Stimulated activated effector memory CD8-positive, alpha-beta T cell treated with anti-CD3 and anti-CD28 coated beads, Interleukin-12 subunit alpha, Interleukin-12 subunit beta, amount 100 ng/mL, for 72 hours (primary cell): Measurements from ENCODE around the gene LRCH3.
A peak's percentile ranks its signal among the peaks of the same experiment; 100 is the strongest.
"Not testable (repeated sequence)": the region's sequence is repeated elsewhere in the genome, so short reads cannot be mapped to it uniquely, and the experiment has no call there.

Experiments
- ATAC-seq: fragments of 150-1000 bp; cut with Tn5 transposase; 2 replicates; pipeline ENCODE4 v1.10.0; 2021
- DNase-seq, 2 donors: peaks; one replicate each; pipeline ENCODE4 v3.0.0; 2021 to 2022; ENCODE audit warnings: low spot score in 2 of 2
- H3K27ac Mint-ChIP-seq: one replicate; pipeline ENCODE4 v1.8.0; 2022; ENCODE audit warnings: mild to moderate bottlenecking, mixed read lengths
- H3K36me3 Mint-ChIP-seq: one replicate; pipeline ENCODE4 v1.8.0; 2022; ENCODE audit warnings: mild to moderate bottlenecking, mixed read lengths
- H3K4me1 Mint-ChIP-seq: one replicate; pipeline ENCODE4 v1.8.0; 2022; ENCODE audit warnings: mixed read lengths
- H3K4me3 Mint-ChIP-seq: one replicate; pipeline ENCODE4 v1.8.0; 2022; ENCODE audit warnings: mild to moderate bottlenecking, mixed read lengths
- H3K9me3 Mint-ChIP-seq: one replicate; pipeline ENCODE4 v1.8.0; 2022; ENCODE audit warnings: mixed read lengths

LRCH3 gene

DNA sequence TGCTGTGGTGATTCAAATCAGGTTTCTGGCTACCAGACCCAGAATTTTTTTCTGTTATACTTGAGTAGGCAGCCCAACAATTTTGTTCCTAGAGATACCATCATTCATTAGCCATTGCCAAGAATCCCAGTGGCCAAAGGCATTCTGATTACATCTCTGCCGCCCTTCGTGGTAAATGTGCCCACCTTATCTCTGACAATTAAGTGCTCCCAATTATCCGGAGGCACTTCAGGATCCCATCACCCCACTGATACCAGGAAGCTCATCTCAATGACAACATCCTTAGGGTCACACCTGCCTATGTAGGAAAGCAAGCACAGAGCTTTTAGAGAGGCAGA lies 115.8 kb downstream of the LRCH3 start:
- peak overlapping the region; percentile 79 for H3K4me3 Mint-ChIP-seq
- DNase-seq (no peak), ATAC-seq (no peak)
- peaks cover 82% of the 10 kb centered on the region for H3K36me3 Mint-ChIP-seq
- H3K27ac Mint-ChIP-seq = peak overlapping the region; percentile 97
- H3K4me1 Mint-ChIP-seq = peaks cover 43% of the 10 kb centered on the region
- no peaks in the 10 kb centered on the region for H3K9me3 Mint-ChIP-seq

DNA sequence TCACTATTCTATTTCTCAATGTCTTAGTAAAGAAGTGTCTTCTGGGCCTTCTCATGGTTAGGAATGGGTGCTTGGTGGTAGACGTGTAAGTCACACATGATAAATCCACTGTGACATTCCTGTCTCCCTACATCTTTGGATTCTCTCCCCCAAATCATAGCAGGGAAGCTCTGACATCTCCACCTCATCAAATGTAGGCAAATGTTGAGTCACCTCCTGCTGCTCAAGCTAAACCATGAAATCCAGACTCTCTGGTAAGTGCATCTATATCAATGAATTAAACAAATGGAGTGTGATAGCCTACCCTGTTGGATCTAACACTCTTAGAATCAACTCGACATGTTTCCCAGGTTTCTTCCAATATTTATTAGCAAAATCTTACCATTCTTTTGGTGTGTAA lies 116.1 kb downstream of the LRCH3 start:
- H3K9me3 Mint-ChIP-seq = no peaks in the 10 kb centered on the region
- peaks cover 39% of the 10 kb centered on the region for H3K4me1 Mint-ChIP-seq
- H3K36me3 Mint-ChIP-seq = peaks cover 78% of the 10 kb centered on the region
- peak overlapping the region; percentile 79 for H3K4me3 Mint-ChIP-seq
- no peak for ATAC-seq
- DNase-seq = no peak
- peak overlapping the region; percentile 97 for H3K27ac Mint-ChIP-seq

DNA sequence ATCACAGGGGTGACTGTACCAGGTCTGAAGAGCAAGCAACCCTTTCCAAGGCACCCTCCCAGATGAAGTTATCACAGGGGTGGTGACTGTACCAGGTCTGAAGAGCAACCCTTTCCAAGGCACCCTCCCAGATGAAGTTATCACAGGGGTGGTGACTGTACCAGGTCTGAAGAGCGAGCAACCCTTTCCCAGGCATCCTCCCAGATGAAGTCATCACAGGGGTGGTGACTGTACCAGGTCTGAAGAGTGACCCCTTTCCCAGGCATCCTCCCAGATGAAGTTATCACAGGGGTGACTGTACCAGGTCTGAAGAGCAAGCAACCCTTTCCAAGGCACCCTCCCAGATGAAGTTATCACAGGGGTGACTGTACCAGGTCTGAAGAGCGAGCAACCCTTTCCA lies 117.5 kb downstream of the LRCH3 start:
- Mint-ChIP-seq H3K27ac (peak overlapping the region; percentile 26), H3K4me3 (peak overlapping the region; percentile 79), H3K4me1 (peaks cover 47% of the 10 kb centered on the region), H3K36me3 (peaks cover 71% of the 10 kb centered on the region)
- ATAC-seq, H3K9me3 Mint-ChIP-seq, DNase-seq: not testable (repeated sequence)

DNA sequence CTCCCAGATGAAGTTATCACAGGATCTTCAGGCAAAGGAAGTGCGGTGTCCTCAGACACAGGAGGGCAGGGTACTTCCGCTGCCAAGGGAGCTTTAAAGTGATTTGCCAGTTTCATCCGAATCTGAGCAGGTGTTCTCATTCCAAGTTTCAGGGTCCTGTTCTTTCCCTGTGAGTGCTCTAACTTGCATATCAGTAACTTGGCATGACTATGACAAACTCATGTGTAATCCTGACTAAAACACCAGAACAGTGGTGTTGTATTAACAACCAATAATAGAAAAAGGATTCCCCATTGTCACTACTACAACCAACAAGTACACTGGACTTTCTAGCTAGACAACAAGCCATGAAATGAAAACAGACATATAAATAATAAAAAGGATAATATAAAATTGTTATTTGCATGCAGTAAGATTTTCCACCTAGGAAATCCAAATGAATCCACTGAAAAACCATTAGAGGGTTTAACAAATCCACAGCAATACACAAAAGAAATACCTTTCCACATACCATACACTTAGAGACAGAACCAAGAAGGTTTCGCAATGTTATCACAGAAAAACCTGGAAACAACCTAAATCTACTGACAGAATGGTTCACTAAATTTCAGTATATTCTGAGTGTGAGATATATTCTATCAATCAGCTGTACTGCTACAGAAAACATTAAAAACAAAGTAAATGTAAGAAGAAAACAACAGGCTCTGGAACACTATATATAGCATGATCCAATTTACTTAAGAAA lies 118.1 kb downstream of the LRCH3 start:
- H3K36me3 Mint-ChIP-seq = peaks cover 69% of the 10 kb centered on the region
- DNase-seq = no peak
- peak overlapping the region; percentile 79 for H3K4me3 Mint-ChIP-seq
- H3K9me3 Mint-ChIP-seq = no peaks in the 10 kb centered on the region
- H3K27ac Mint-ChIP-seq = peak overlapping the region; percentile 26
- ATAC-seq = no peak
- peaks cover 51% of the 10 kb centered on the region for H3K4me1 Mint-ChIP-seq

DNA sequence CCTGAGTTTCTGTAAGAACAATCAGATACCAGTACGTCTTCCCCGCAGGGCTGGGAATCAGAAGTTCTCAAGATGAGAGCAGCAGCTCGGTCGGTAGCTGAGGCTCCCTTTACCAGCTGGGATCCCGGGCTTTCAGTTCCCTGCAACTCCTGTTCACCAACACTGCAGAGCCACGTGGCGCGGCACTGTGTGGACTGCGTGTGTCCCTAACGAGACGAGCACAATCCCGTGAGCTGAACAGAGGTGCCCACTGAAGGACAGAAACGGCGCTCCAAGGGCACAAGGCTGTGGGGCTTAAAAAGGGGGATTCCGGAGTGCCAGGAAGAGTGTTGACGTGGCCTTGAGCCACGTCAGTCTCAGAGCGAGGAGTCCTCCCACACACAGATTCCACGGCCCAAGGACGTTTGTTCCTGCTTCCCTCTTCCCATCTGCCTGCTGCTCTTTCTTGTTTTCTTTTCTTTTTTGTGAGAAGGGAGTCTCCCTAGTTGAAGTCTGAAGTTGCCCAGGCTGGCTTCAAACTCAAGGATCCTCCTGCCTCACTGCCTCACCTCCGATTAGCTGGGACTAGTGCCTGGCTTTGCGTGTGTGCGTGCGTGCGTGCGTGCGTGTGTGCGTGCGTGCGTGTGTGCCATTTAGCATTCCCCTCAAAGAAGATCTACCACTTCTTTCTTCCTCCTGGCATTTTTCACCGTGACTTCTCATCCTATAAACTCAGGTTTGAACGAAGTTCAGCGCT lies 121.9 kb downstream of the LRCH3 start:
- H3K4me1 Mint-ChIP-seq = peaks cover 33% of the 10 kb centered on the region
- ATAC-seq (peak; percentile 83), DNase-seq (peak in 1 of 2 donors; percentile 73)
- peak overlapping the region; percentile 87 for H3K27ac Mint-ChIP-seq
- peaks cover 2% of the 10 kb centered on the region for H3K9me3 Mint-ChIP-seq
- peaks cover 31% of the 10 kb centered on the region for H3K36me3 Mint-ChIP-seq
- H3K4me3 Mint-ChIP-seq = peak overlapping the region; percentile 79

DNA sequence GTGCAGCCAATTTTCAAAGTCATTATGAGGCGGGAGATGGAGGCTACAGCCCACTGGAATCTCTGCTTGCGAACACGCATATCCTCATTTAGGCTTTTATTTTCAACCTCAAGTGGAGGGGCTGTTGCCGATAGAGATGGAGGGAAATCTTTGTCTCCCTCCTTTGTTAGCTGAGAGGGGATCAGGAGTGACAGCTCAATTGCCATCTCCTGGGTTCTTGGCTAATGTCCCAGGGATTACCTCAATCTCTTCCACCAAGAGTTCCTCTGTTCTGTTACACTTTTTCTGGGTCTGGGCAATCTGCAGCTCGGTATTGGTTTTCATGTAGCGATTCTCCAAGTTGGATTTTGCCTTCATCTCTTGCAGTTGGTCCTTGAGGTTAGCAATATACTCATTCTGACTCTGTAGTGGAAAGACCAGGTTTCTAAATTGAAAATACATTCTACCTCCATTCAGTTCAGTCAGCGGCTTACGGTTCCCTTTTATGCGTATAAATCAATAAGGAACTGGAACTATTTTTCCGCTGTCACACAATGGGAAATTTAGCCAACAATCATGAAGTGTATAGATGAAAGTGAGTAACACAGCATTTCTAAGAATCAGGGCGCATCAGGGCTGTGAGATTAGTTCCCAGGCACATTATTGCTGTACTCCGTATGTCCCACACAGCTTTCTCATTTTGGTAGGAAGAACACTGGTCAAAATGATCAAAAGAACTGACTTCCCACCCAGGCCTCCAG lies 122.8 kb downstream of the LRCH3 start:
- H3K36me3 Mint-ChIP-seq = peaks cover 30% of the 10 kb centered on the region
- peak; percentile 70 for ATAC-seq
- no peak for DNase-seq
- peaks cover 2% of the 10 kb centered on the region for H3K9me3 Mint-ChIP-seq
- H3K4me1 Mint-ChIP-seq = peaks cover 27% of the 10 kb centered on the region
- peak overlapping the region; percentile 87 for H3K27ac Mint-ChIP-seq
- peak overlapping the region; percentile 79 for H3K4me3 Mint-ChIP-seq

DNA sequence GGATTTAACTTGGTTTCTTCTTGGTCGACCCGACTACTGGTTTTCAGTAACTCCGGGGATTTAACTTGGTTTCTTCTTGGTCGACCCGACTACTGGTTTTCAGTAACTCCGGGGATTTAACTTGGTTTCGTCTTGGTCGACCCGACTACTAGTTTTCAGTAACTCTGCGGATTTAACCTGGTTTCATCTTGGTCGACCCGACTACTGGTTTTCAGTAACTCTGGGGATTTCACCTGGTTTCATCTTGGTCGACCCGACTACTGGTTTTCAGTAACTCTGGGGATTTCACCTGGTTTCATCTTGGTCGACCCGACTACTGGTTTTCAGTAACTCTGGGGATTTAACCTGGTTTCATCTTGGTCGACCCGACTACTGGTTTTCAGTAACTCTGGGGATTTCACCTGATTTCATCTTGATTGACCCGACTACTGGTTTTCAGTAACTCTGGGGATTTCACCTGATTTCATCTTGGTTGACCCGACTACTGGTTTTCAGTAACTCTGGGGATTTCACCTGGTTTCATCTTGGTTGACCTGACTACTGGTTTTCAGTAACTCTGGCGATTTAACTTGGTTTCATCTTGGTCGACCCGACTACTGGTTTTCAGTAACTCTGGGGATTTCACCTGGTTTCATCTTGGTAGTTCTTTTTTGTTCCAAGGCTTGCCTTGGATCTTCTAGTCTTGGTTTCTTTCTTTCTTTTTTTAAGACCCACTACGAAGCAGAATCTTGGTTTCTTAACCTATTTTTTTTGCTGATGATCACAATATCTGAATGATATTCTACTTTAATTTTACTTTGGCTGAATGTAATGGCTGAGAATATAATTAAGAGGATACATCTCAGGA lies 130.6 kb downstream of the LRCH3 start:
- peak overlapping the region; percentile 73 for H3K27ac Mint-ChIP-seq
- not testable (repeated sequence) for H3K4me3 Mint-ChIP-seq

DNA sequence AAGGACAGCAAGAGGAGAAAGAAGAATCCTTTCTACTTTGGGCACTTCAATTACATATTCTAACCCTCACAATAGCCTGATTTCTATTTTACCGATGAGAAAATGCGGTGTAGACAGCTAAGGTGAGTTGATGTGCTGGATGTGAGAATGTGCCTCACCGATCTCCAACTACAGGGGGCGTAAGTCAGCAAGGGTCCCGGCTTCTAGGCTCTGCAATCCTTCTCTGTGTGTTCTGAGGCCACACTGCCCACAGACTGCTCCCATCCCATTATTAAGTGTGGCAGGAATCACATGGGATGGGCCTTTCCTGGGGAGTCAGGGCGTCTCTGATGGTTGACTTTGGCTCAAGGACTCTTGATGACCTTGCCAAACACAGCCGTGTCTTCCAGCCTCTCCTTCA lies 135.4 kb downstream of the LRCH3 start:
- H3K27ac Mint-ChIP-seq = no peak overlapping the region

More for the DNA sequence above, 130.6 kb downstream of the LRCH3 start:
- DNase-seq = peak in 1 of 2 donors; percentile 62
- H3K36me3 Mint-ChIP-seq = peaks cover 14% of the 10 kb centered on the region
- H3K9me3 Mint-ChIP-seq, H3K4me1 Mint-ChIP-seq: not testable (repeated sequence)
- ATAC-seq = peak; percentile 47

DNA sequence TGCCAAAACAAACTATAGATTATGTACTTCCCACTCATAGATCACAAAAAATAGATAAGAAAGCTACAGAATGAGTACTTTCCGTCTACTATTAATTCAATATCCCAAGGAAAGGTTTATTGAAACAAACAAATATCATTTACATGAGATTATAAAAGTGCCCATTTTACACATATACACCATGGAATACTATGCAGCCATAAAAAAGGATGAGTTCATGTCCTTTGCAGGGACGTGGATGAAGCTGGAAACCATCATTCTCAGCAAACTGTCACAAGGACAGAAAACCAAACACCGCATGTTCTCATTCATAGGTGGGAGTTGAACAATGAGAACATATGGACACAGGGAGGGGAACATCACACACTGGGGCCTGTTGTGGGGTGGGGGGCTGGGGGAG lies 136.5 kb downstream of the LRCH3 start:
- peaks cover 18% of the 10 kb centered on the region for H3K36me3 Mint-ChIP-seq
- H3K27ac Mint-ChIP-seq, DNase-seq, H3K4me3 Mint-ChIP-seq, H3K9me3 Mint-ChIP-seq, H3K4me1 Mint-ChIP-seq, ATAC-seq: not testable (repeated sequence)

More for the DNA sequence above, 135.4 kb downstream of the LRCH3 start:
- DNase-seq (no peak), ATAC-seq (no peak)
- Mint-ChIP-seq H3K9me3 (no peaks in the 10 kb centered on the region), H3K4me3 (no peak overlapping the region), H3K36me3 (peaks cover 24% of the 10 kb centered on the region), H3K4me1 (peaks cover 6% of the 10 kb centered on the region)

DNA sequence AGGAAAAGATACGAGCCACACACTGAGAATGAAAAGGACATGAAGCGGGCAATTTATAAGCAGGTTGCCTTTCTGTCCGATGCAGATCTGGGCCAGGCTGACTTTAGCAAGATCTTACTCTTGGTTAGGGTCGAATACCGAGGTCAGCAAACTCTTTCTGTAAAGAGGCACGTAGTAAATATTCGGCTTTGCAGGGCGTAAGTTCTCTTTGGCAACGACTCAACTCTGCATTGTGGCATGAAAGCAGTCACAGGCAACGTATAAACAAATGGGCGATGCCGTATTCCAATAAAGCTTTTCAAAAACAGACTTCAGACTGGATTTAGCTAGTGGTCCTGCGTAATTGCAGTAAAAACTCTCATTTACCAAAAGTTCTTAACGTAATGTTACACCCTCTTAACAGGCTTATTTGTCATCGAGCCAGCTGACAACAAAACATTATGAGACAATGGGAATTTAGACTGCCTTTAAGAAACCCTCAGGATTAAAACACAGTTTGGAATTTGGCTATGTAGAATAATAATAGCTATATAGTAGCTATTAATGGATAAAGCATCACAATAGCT lies 145.8 kb downstream of the LRCH3 start:
- DNase-seq (no peak), ATAC-seq (no peak)
- H3K36me3 Mint-ChIP-seq = peaks cover 5% of the 10 kb centered on the region
- peaks cover 16% of the 10 kb centered on the region for H3K4me1 Mint-ChIP-seq
- H3K27ac Mint-ChIP-seq = no peak overlapping the region
- H3K4me3 Mint-ChIP-seq = no peak overlapping the region
- H3K9me3 Mint-ChIP-seq = no peaks in the 10 kb centered on the region
